IPS-NIHi11 (cell line): Measurements from ENCODE around the gene RPL37A.
"Not testable (repeated sequence)": the region's sequence is repeated elsewhere in the genome, so short reads cannot be mapped to it uniquely, and the experiment has no call there.

Source experiments
- DNase-seq: peaks from one replicate; pipeline ENCODE4 v3.0.0; 2012; ENCODE audit warnings: mixed read lengths, low spot score

RPL37A gene

DNA sequence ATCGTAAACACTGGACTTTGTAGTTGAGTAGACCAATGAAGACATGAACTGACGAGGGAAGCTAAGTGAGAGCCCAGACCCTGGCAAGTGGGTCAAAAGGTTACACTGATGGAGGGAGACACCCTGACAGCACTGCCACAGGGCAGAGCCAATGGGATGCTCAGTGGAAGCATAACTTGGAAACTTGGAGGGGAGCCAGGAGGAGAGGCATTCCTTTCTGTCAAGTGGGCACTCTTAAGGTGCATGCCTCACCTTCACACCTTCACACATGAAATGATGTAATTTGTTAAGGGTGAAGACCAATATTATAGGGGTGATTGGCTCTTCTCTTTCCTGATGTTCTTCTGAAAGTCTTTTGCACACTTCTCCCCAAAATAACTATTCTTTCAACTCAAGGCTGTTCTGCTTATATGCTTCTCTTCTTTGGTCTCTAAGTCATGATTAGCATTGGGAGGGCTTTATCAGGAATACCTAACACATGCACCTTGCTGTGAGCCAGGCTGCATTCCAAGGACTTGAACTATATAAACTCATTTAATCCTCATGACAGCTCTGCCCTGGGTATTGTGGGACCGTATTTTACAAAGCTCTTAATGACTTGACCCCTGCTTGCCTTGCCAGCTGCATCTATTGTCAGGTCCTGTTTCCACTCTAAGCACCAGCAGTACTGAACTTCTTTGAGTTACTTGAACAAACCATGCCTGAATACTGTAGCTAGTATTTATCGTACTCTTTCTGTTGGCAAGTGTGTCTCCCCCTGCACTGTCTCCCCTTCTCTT is 19.0 kb downstream of the RPL37A start:
- DNase-seq: no peak

DNA sequence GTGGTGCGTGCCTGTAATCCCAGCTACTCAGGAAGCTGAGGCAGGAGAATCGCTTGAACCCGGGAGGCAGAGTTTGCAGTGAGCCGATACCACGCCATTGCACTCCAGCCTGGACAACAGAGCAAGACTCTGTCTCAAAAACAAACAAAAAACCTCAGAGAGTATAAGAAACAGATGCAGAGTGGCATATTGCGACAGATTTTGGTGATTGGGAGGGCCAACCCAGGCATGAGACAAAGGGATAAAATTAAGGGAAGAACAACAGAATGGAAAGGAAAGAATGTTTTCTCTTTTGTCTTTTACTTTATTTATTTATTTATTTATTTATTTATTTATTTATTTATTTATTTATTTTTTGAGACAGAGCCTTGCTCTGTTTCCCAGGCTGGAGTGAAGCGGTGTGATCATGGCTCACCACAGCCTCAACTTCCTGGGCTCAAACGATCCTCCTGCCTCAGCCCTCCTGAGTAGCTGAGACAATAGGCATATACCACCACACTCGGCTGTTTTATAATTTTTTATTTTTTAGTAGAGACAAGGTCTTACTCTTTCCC is 20.0 kb downstream of the RPL37A start:
- DNase-seq: not testable (repeated sequence)

DNA sequence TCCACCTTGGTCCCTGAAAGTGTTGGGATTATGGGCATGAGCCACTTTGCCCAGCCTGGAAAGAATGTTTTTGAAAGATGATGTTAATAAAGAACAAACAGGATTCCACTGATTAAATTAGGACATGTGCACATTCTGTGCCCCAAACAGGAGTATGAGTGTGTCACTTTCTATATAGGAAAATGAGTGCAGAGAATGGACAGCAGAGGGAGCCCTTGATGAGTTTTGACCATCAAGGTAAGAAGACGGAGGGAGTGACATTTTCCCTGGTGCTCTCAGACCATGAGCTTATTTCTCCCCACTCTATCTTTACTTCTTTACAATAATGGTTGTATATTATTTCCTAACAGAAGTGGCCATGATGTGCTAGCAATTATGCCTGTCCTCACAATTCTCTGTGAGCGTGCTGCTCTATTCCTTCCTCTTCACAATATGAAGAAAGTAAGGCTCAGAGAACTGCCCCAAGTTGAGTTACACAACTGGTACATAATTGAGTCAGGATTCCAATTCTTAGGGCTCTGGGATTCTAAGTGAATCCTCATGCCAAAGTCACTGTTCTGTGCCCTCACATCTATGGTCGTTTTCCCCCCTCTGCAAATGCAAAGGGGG is 20.6 kb downstream of the RPL37A start:
- DNase-seq: peak; percentile 80

GRCh38 chr2:216520112-216520511 is 21.5 kb downstream of the RPL37A start:
- no peak for DNase-seq

GRCh38 chr2:216522892-216523502 is 24.4 kb downstream of the RPL37A start:
- no peak for DNase-seq

DNA sequence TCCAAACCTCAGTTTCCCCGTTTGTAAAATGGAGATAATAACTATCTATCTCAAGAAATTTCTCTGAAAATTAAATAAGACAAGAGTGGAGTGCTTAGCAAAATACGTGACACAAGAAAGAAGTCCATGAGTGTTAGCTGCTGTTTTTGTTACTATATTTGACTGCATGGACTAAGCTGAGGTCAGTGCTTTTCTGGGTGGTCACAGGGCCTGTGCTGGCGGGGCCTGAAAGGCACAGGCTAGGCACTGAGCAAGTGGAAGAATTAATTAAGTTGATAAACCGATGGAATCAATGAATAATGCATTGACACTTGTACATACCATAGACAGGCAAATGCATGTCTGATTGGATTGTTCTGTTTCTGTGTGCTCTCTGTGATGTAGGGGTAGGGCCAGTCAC is 27.3 kb downstream of the RPL37A start:
- DNase-seq: no peak

DNA sequence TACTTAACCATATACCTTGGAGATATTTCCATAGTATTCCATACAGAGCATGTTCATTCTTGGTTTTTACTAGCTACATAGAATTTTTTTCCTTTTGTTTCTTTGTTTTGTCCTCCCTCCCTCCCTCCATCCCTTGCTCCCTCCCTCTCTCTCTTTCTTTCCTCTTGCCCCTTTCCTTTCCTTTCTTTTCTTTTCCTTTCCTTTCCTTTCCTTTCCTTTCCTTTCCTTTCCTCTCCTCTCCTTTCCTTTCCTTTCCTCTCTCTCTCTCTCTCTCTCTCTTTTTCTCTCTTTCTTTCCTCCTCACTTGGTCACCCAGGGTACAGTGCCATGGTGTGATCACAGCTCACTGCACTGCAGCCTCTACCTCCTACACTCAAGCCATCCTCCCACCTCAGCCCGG is 28.3 kb downstream of the RPL37A start:
- DNase-seq: no peak

DNA sequence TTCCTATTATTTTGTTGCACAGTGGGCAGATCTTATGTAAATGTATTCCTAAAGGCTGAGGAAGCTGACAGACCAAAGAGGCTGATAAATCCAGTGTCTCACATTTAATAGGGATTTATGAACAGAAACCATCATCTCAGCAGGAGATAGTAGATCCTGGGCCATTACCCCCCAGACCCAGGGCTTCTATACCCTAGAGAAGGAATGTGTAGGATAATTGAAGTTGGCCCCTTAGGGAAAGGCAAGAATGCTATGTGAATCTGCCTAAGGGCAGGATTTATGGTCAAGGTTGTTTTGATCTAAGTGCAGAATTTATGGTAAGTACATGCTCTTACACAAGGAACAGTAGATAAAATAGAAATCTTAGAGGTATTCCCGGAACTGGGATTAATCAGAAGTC is 29.0 kb downstream of the RPL37A start:
- DNase-seq: no peak

GRCh38 chr2:216532562-216532961 is 33.9 kb downstream of the RPL37A start:
- no peak for DNase-seq

DNA sequence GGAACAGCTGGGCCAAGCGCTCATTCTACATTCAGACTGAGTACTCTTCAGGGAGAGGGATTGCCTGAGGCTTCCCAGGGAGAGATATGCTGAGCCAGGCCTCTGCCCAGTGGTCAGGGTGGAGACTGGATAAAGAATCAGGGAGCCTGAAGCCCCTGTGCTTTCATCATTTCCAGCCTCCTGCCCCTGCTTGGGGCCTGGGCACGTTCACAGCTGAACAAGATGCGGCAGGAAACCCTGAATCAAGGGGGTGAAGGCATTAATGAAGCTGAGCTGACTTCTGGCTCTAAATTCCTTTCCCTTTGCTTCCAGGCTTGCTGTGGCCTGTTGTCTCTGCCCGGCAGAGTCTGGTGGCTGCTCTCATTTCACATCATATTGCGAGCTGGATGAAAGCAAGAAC is 35.0 kb downstream of the RPL37A start:
- DNase-seq: no peak

- DNase-seq: no peak
Observed at GRCh38 chr2:216534809-216535208, 36.2 kb downstream of the RPL37A start.

- DNase-seq: no peak
Observed at GRCh38 chr2:216535454-216535995, 36.9 kb downstream of the RPL37A start.

DNA sequence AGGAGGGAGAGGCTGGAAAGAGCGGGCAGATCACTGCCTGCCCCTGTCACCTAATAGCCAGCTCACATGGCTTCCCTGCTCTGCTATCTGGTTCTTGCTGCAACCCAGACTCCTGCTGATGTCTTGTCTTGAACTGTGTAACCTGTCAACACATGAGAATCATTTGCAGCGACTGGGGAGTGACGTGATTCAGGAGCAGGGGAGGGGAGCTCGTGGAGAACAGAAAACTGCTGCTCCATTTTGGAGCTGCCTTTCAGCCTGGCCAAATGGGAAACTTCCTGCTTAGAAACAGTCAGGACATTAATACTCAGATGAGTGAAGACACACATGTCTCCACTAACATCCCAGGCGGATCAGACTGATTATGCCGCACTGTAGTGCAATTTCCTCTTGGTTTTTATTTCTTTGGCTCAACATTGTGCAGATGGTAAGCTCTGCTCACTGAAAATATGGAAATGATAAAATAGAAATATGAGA is 38.1 kb downstream of the RPL37A start:
- DNase-seq: no peak

DNA sequence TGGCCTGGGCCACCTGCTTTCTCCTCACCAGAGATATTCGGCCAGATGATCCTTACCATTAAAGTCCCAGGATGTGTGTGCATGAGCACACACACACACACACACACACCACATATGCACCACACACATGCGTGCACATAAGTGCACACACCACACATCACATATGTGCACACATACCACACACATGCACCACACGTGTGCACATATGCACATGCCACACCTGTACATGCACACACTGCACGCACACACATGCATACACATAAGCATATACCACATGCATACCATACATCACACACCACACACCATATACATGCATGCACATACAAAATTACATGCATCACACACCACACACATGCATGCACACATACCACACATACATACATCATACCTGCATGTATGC is 38.7 kb downstream of the RPL37A start:
- DNase-seq: no peak

DNA sequence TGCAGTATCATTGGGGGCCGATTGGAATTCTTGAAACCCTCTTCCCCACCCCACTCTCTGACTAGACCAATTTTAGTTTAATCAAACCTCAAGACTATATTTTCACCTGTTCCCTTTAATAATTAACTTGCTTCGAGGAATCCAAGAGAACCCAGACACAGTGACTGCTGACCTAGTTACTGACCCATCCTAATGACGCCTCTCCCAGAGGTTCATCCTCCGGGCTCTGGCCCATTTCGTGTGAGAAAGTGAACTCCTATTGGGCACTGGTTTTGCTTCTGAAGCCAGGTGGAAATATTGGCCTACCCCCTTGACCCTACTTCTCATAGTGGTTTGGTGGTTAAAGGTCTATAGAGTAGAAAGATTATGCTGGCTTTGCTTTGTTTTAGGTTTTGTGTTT is 39.9 kb downstream of the RPL37A start:
- DNase-seq: no peak

DNA sequence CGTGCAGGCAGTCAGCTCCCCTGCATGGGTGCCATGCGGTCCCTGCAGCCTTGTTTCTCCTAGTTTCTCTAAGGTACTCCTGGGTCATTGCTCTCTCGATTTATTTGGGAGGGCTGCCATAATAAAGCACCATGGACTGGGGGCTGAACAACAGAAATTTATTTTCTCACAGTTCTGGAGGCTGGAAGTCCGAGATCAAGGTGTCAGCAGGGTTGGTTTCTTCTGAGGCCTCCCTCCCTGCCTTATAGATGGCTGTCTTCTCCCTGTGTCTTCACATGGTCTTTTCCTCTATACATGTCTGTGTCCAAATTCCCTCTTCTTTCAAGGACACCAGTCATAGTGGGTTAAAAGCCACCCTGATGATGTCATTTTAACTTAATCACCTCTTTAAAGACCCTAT is 40.5 kb downstream of the RPL37A start:
- no peak for DNase-seq

DNA sequence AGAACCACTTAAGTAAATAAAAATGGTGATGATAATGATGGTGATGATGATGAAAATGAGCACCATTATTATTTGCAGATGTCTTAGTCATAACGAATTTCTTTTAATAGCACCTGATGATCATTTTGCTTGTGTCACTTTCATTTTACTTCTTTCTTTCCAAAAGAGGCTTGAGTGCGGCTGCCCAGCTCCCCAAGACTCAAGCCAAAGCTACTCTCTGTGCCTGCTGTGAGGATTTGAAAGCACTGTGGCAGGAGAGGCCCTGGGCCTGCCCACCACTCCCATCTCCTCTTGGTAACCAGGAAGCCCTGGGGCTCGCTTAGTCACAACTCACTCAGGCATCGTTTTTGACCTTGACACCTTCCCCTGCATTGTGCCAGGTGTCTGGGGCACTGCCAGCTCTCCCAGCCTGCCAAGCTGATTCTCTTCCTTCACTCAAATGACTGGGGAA is 41.2 kb downstream of the RPL37A start:
- peak; percentile 47 for DNase-seq

DNA sequence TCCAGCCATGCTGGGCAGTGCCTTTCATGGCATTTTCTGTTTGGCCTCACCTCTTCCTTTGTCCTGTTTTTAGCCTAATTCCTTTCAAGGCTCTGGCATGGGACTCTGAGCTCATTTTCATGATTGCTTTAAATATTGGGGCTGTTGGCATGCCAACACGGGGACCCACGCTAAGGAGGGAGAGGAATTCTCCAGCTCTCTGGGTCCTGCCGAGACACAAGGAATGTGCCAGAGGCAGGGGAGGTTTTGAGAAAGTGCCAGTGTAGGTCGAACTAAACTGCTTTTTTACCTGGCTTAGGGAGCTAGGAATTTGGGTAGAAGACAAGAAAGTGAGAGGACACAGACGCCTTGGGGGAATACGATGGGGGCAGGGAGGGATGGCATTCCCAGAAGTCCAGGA is 42.3 kb downstream of the RPL37A start:
- DNase-seq: no peak

- no peak for DNase-seq
Observed at GRCh38 chr2:216541505-216541904, 42.9 kb downstream of the RPL37A start.

DNA sequence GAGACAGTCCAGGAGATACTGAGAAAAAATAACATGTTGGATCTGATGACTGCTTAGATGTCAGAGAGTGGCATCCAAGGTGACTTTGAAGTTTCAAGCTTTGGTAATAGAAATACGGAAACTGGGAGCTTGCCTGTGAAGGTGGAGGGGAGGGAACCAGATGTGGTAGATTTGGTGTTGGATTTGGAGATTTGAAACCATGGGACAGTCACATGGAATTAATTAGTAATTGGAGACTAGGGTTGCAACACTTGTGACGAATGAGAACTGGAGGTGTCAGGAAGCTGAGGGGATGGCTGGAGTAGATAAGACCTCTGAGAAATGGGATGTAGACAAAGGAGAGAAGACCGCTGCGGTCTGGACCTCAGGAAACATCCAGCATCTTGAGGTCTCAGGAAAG is 46.7 kb downstream of the RPL37A start:
- DNase-seq: no peak

DNA sequence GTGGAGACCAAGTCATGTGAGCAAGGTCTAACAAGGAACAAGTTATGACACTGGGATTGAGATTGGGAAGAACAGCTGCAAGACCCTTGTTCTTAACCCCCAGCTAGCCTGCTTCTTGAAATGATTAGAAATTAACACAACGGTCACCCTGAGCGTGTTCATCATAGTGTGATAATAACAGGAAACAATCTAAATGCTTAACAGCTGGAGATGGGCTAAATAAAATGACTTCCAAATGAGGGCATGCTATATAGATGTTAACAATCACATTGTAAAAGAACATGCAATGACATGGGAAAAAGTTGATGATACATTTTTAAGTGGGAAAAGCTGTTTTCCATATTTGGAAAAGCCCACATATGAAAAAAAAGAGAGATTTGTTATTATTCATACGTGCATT is 47.6 kb downstream of the RPL37A start:
- DNase-seq: no peak

- DNase-seq: no peak
Observed at GRCh38 chr2:216546641-216547403, 48.2 kb downstream of the RPL37A start.
